Neural cell (in vitro differentiated cells): ENCODE results near the gene MRPS24. TPM values are rescaled to one million over a fixed set of nuclear protein-coding genes. Genes with fewer than 3 reads are reported as not detected.

ENCODE experiments used
- H2AFZ ChIP-seq: fragments of 200-600, 300-800 bp; sonication (generic), shearing (Covaris generic); 2 replicates; pipeline ENCODE4 v1.6.0; 2014; ENCODE audit warnings: low read depth, mild to moderate bottlenecking, antibody characterized with exemption, low read length, moderate library complexity
- H3F3A ChIP-seq: fragments of 200-600 bp; shearing (Covaris generic); 2 replicates; pipeline ENCODE4 v1.6.1; 2016; ENCODE audit warnings: mild to moderate bottlenecking, moderate library complexity, mixed read lengths, antibody characterized with exemption, low read length; ENCODE audit not compliant: insufficient read depth, poor library complexity, severe bottlenecking
- H3K27ac ChIP-seq: fragments of 200-600, 300-800 bp; sonication (generic), shearing (Covaris generic); 2 replicates; pipeline ENCODE4 v1.5.1; 2014; ENCODE audit warnings: mild to moderate bottlenecking, low read length, moderate library complexity
- H3K27me3 ChIP-seq: fragments of 300-800, 200-600 bp; sonication (generic), shearing (Covaris generic); 2 replicates; pipeline ENCODE4 v1.6.0; 2014; ENCODE audit warnings: mild to moderate bottlenecking, low read depth, low read length, moderate library complexity; ENCODE audit not compliant: insufficient read depth
- H3K36me3 ChIP-seq: fragments of 300-800, 200-600 bp; sonication (generic), shearing (Covaris generic); 2 replicates; pipeline ENCODE4 v1.5.1; 2014; ENCODE audit warnings: mild to moderate bottlenecking, antibody characterized with exemption, low read length, moderate library complexity; ENCODE audit not compliant: insufficient read depth
- H3K4me2 ChIP-seq: fragments of 300-800, 200-600 bp; sonication (generic), shearing (Covaris generic); 2 replicates; pipeline ENCODE4 v1.6.0; 2014; ENCODE audit warnings: mild to moderate bottlenecking, low read length
- H3K4me3 ChIP-seq: fragments of 300-800, 200-600 bp; sonication (generic), shearing (Covaris generic); 2 replicates; pipeline ENCODE4 v1.5.1; 2014; ENCODE audit warnings: mild to moderate bottlenecking, low read length, moderate library complexity
- H3K79me2 ChIP-seq: fragments of 200-600 bp; shearing (Covaris generic); replicated peaks from 2 replicates; pipeline ENCODE4 v1.6.0; 2014; ENCODE audit warnings: mild to moderate bottlenecking, low read length, moderate library complexity; ENCODE audit not compliant: insufficient read depth
- H3K9ac ChIP-seq: fragments of 300-800, 200-600 bp; sonication (generic), shearing (Covaris generic); 2 replicates; pipeline ENCODE4 v1.6.1; 2016; ENCODE audit warnings: mild to moderate bottlenecking, low read length, mixed read lengths
- H3K9me2 ChIP-seq: fragments of 200-600 bp; shearing (Covaris generic); 2 replicates; pipeline ENCODE4 v1.6.1; 2016; ENCODE audit warnings: mild to moderate bottlenecking, low read length, mixed read lengths; ENCODE audit not compliant: insufficient read depth
- H3K9me3 ChIP-seq: fragments of 200-600, 300-800 bp; sonication (generic), shearing (Covaris generic); 2 replicates; pipeline ENCODE4 v1.6.1; 2016; ENCODE audit warnings: mild to moderate bottlenecking, mixed run types, low read length, moderate library complexity, mixed read lengths
- H4K20me1 ChIP-seq: fragments of 200-600 bp; shearing (Covaris generic); 2 replicates; pipeline ENCODE4 v1.6.1; 2016; ENCODE audit warnings: mild to moderate bottlenecking, mixed run types; ENCODE audit not compliant: insufficient read depth
- CTCF ChIP-seq: fragments of 450-650 bp; IDR thresholded peaks from 2 replicates; pipeline ENCODE4 v1.5.1; 2014; ENCODE audit warnings: antibody characterized with exemption, mild to moderate bottlenecking, moderate library complexity; ENCODE audit not compliant: poor library complexity, severe bottlenecking
- EP300 ChIP-seq: fragments of 450-650 bp; conservative IDR thresholded peaks from 2 replicates; pipeline ENCODE4 v1.6.1; 2014; ENCODE audit warnings: antibody characterized with exemption, mild to moderate bottlenecking, moderate library complexity; ENCODE audit not compliant: poor library complexity, severe bottlenecking
- EZH2 ChIP-seq: fragments of 200-600, 300-800 bp; shearing (Covaris generic), sonication (generic); IDR thresholded peaks from 2 replicates; pipeline ENCODE4 v1.6.1; 2014; ENCODE audit warnings: antibody characterized with exemption, low read length, borderline replicate concordance, mild to moderate bottlenecking; ENCODE audit not compliant: insufficient read depth, poor library complexity, severe bottlenecking
- MXI1 ChIP-seq: fragments of 450-650 bp; conservative IDR thresholded peaks from 2 replicates; pipeline ENCODE4 v1.6.1; 2014; ENCODE audit warnings: antibody characterized with exemption, mild to moderate bottlenecking; ENCODE audit not compliant: poor library complexity, severe bottlenecking
- POLR2AphosphoS5 ChIP-seq: IDR thresholded peaks from 2 replicates; pipeline ENCODE4 v1.6.1; 2012
- RAD21 ChIP-seq: fragments of 450-650 bp; conservative IDR thresholded peaks from 2 replicates; pipeline ENCODE4 v1.6.1; 2014; ENCODE audit warnings: antibody characterized with exemption, mild to moderate bottlenecking, moderate library complexity
- REST ChIP-seq: IDR thresholded peaks from 2 replicates; pipeline ENCODE4 v1.6.1; 2012; ENCODE audit warnings: borderline replicate concordance
- SMC3 ChIP-seq: fragments of 450-650 bp; conservative IDR thresholded peaks from 2 replicates; pipeline ENCODE4 v1.6.1; 2014; ENCODE audit warnings: antibody characterized with exemption, mild to moderate bottlenecking, moderate library complexity; ENCODE audit not compliant: poor library complexity
- TAF1 ChIP-seq: IDR thresholded peaks from 2 replicates; pipeline ENCODE4 v1.6.1; 2012; ENCODE audit warnings: low read depth
- polyA plus RNA-seq: library from polyadenylated mRNA; depleted of rRNA; stranded (reverse); fragments of >200 nt; gene quantifications from 2 replicates; pipeline ENCODE4 v1.2.3, GENCODE V29; 2014

Gene MRPS24
- polyA plus RNA-seq, 1 donor from 2014 or later, result 132 TPM

- TF ChIP-seq REST (no peak), POLR2AphosphoS5 (no peak), MXI1 (no peak), TAF1 (no peak), CTCF (no peak), RAD21 (no peak), EP300 (no peak), SMC3 (no peak), EZH2 (no peak)
- Histone ChIP-seq H3K9me3 (no peaks in the 10 kb centered on the region), H3K4me3 (no peak overlapping the region), H3K9me2 (no peaks in the 10 kb centered on the region), H2AFZ (no peak overlapping the region), H3K79me2 (no peaks in the 10 kb centered on the region), H4K20me1 (no peaks in the 10 kb centered on the region), H3K9ac (no peak overlapping the region), H3K36me3 (no peaks in the 10 kb centered on the region), H3K4me2 (no peak overlapping the region), H3F3A (no peaks in the 10 kb centered on the region), H3K27me3 (no peaks in the 10 kb centered on the region), H3K27ac (no peak overlapping the region)
Observed at GRCh38 chr7:43876241-43876640, 6.9 kb upstream of the MRPS24 start.

GRCh38 chr7:43873300-43873699 lies 4.0 kb upstream of the MRPS24 start:
- H3K4me2 ChIP-seq, result no peak overlapping the region
- no peak overlapping the region for H2AFZ ChIP-seq
- no peak overlapping the region for H3K9ac ChIP-seq

More at GRCh38 chr7:43873300-43873699, 4.0 kb upstream of the MRPS24 start:
- H3K27ac ChIP-seq, result no peak overlapping the region
- no peaks in the 10 kb centered on the region for H3K9me3 ChIP-seq
- H3K9me2 ChIP-seq, result no peaks in the 10 kb centered on the region
- TF ChIP-seq EZH2 (no peak), TAF1 (no peak), RAD21 (no peak), POLR2AphosphoS5 (no peak), MXI1 (no peak), EP300 (no peak), REST (no peak), CTCF (no peak), SMC3 (no peak)
- no peaks in the 10 kb centered on the region for H4K20me1 ChIP-seq
- H3K4me3 ChIP-seq, result no peak overlapping the region
- H3K27me3 ChIP-seq, result no peaks in the 10 kb centered on the region
- peaks cover 3% of the 10 kb centered on the region for H3F3A ChIP-seq
- H3K36me3 ChIP-seq, result no peaks in the 10 kb centered on the region
- no peaks in the 10 kb centered on the region for H3K79me2 ChIP-seq
